T1000 (cell line): ENCODE results near the gene USP12.
"Not testable (repeated sequence)": the region's sequence is repeated elsewhere in the genome, so short reads cannot be mapped to it uniquely, and the experiment has no call there.

Source experiments
- DNase-seq: peaks from one replicate; lab custom pipeline; 2025; ENCODE audit warnings: mixed read lengths; lab: John Stamatoyannopoulos, UW

The USP12 gene

DNA sequence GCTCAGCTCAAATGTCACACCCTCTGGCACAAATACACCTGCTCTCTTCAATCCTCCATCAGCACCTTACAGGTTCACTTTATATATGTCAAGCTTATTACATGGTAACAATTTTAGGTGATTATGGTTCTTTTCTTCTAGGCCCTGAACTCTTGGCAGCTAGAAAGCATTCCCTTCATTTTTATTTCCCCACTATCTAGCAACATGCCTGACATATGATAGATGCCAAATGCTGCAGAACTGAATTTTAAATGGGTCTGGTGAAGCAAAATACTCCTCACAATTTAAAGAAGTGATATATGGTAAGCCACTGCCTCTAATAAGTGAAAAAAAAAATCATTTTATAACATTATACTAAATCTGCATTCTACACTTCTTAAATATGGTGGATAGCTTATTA lies 95.2 kb downstream of the USP12 start:
- DNase-seq, result no peak

DNA sequence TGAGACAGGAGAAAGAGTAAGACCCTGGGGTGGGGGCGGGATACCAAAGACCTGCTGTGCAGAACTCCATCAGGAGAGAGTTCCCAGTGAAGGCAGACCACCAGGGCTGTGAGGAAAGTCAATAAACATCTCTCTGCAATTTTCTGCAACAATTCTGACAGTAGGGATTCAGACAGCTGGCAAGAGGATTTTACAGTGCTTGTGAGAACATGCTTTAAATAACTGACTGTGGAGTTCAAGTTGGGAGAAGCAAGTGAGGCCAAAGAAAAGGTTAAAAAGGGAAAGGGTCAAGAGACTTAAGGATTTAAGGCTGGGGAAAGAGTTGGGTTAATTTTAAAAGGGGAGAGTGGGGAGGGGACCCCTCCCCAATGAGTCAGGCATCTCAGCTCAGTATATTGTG lies 98.4 kb downstream of the USP12 start:
- no peak for DNase-seq

DNA sequence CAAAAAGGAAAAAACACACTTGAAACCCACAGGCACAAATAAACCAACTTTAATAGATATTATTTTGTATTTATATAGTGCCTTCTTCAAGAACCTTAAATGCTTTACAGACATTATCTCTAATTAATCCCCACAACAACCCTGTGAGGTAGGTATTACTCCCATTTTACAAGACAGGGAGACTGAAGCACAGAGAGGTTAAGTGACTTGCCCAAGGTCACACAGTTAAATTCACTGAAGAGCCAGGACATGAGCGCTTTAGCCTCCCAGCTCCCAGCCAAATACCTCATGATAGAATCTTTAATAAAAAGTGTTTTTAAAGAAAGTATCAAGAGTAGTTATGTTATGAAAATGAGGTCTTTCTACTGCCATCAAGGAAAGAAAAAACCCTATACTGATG lies 105.5 kb downstream of the USP12 start:
- not testable (repeated sequence) for DNase-seq

- DNase-seq, result no peak
These were observed 106.0 kb downstream of the USP12 start for GRCh38 chr13:27065582-27065981.

DNA sequence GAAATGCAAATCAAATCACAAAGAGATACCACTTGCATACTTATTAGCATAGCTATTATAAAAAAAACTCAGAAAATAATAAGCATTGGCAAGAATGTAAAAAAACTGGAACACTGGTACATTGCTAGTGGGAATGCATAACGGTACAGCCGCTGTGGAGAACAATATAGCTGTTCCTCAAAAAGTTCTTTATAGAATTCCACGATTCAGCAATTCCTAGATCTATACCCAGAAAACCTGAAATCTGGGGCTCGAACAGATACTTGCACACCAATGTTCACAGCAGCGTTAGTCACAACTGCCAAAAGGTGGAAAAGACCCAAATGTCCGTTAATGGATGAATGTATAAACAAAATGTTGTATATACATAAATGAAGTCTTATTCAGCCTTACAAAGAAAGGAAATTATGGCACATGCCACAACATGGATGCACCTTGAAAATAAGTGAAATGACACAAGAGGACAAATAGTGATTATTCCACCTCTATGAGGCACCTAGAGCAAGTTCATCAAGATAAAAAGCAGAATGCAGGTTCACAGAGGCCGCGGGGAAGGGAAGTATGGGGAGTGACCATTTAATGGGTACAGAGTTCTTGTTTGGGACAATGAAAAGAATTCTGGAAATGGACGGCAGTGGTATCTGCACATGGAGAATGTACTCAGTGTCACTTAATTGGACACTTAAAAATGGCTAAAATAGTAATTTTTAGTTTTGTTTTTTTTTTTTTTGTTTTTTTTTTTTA lies 107.2 kb downstream of the USP12 start:
- DNase-seq, result no peak

GRCh38 chr13:27057817-27058216 lies 113.8 kb downstream of the USP12 start:
- DNase-seq, result no peak

DNA sequence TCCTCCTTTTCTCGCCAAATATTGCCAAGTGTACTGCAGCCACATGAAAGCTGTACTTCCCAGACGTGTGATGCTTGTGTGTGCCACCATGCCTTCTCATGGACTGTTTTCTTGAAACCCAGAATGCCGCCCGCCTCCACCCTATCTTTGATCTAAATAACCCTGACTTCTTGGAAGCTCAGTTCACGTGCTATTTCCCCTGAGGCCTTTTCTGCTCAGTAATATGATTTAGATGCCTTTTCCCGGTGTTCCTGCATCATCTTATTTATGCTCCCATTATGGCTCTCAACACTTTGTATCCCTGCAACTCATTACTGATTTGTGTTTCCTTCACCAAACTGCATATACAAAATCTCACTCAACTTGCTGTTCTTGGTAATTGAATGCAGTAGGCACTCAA lies 116.1 kb downstream of the USP12 start:
- DNase-seq, result no peak

GRCh38 chr13:27054760-27055159 lies 116.9 kb downstream of the USP12 start:
- no peak for DNase-seq

- DNase-seq, result peak; percentile 32
These were observed 117.6 kb downstream of the USP12 start for GRCh38 chr13:27053902-27054595.

GRCh38 chr13:27053210-27053884 lies 118.3 kb downstream of the USP12 start:
- no peak for DNase-seq

GRCh38 chr13:27052551-27053208 lies 118.9 kb downstream of the USP12 start:
- DNase-seq, result no peak

DNA sequence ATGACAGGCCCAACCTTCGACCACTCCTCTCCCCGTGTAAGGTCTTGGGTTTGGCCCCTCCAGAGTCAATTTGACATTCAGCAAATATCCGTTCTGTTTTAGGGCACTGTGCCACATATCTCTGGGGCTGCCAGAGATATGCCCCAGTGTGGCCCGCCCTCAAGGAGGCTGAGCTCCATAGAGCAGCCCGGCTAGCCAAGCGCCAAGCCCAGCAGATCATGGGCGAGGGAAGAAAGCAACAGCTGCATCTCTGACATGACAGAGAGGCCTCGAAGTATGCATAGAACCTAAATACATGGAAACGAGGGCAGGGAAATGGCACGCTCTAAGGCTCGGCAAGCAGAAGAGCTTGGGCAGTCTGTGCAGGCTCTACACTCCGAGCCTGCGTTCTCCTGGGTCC lies 124.5 kb downstream of the USP12 start:
- no peak for DNase-seq

GRCh38 chr13:27044837-27045570 lies 126.6 kb downstream of the USP12 start:
- DNase-seq, result no peak

- peak; percentile 62 for DNase-seq
These were observed 128.6 kb downstream of the USP12 start for GRCh38 chr13:27043013-27043412.

GRCh38 chr13:27041341-27041740 lies 130.3 kb downstream of the USP12 start:
- no peak for DNase-seq

DNA sequence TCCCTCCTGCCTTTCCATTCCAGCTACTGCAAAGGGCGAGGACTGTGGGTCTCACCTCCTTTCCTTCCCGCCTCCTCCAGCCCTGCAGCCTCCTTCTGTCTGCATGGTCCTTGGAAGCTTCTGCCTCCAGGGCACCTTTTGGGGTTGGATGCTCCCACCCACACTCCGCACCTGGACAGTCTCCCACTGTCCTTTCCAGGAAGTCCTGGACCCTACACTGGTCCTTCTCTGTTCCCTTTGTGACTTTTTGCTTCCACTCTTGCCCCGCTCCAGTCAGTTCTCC lies 130.8 kb downstream of the USP12 start:
- no peak for DNase-seq

DNA sequence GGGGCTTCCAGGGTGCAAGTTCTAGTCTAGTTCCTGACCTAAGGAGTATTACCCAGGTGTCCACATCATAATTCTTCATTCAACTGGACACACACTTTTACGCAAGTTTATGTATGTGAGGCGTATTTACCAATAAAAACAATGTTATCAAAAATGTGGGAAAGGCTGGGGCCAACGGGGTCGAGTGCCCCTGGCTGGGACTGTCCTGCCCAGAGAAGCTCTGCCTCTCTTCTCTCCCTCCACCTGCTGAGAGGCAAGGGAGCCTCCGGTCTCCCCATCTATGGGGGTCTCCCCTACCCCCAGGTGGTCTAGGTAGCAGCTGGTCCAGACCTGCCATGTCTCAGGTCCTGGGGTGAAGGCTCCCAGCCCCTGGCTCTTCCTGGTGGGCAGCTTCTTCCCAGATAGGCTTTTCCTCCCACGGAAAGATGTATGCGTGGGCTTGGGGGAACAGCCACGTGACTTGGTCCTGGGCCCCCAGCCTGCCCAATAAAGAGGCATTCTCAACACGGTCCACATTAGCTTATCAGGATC lies 132.4 kb downstream of the USP12 start:
- no peak for DNase-seq

DNA sequence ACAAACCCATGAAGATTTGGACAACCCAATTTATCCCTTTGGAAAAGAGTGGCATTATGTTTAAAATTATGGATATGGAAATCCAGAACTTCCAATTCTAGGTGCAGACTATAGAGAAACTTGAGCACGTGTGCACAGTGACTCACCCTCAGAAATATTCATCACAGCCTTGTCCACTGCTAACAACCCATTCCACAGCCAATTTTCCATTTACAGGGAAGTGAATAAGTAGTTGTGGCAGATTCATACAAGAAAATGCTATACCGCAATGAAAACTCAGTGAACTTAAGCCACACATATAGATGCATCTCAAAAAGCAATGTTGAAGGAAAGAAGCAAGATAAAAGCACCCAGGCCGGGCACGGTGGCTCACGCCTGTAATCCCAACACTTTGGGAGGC lies 133.3 kb downstream of the USP12 start:
- DNase-seq, result no peak

DNA sequence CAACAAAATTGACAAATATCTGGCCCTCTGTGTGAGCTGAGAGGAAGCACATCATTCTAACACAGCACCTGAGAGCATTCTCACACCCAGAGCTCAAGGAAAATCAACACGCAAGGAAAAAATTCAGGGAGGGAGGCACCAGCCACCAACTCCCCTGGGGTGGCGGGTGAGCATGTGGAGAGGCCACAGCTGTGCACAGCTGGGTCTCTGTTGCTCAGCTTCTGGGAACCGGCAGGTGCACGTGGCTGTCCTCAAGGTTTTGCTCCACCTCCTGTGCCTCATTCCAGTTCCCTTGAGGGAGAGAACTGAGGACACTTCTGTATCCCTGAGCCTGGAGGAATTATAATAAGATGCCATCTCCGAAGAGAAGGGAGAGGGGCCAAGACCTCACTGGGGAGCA lies 134.0 kb downstream of the USP12 start:
- DNase-seq, result no peak

- no peak for DNase-seq
These were observed 134.4 kb downstream of the USP12 start for GRCh38 chr13:27037171-27037570.

- no peak for DNase-seq
These were observed 135.2 kb downstream of the USP12 start for GRCh38 chr13:27036236-27036981.
